Umbilical cord (tissue), 2 donors: ENCODE results near the gene PRDM12. TPM values are rescaled to one million over a fixed set of nuclear protein-coding genes. Genes with fewer than 3 reads are reported as not detected.
A peak's percentile ranks its signal among the peaks of the same experiment; 100 is the strongest.

Experiments
- DNase-seq: peaks from one replicate; pipeline ENCODE4 v3.0.0-alpha.2; 2015; ENCODE audit warnings: low spot score
- total RNA-seq: library from RNA; depleted of rRNA; stranded (reverse); fragments of >200 nt; gene quantifications from one replicate; pipeline ENCODE4 v1.2.3, GENCODE V29; 2014; ENCODE audit warnings: low replicate concordance; ENCODE audit not compliant: insufficient read depth

The PRDM12 gene
- total RNA-seq, 1 donor from 2014 or later = not detected

DNA sequence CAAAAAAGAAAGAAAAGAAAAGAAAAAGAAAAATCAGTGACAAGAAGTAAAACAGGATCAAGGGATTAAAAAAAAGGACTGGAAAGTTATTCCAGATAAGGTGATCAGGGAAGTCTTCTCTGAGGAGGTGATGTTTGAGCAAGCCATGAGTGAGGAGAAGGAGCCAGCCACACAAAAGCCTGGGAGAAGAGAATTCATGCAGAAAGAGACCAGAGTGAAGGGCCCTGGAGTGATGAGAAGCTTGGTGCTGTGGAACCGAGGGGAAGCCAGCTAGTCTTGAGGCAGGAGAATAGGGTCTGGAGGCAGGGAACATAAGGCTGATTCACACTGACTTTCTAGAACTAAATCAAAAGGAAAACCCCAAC is 25.2 kb downstream of the PRDM12 start:
- no peak for DNase-seq

- peak; percentile 89 for DNase-seq
Measured at GRCh38 chr9:130689937-130690700, 25.7 kb downstream of the PRDM12 start.

DNA sequence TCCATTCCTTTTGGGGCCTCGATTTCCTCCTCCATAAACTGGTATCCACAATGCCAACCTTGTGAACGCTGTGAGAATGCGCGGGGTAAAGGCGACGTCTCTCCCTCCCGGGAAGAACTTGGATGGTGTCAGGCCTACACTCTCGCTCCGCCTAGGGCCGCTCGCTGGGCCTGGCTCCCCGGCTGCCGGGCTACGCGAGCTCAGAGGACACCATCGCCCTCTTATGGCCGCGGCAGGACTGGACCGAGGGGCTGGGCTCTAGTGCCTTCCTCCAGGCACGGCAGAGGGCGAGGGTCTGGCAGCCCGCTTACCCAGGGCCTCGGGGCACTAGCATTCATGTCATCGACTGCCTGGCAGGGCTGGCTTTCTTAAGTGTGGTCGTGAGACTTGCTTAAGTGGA is 27.9 kb downstream of the PRDM12 start:
- DNase-seq = peak; percentile 54

DNA sequence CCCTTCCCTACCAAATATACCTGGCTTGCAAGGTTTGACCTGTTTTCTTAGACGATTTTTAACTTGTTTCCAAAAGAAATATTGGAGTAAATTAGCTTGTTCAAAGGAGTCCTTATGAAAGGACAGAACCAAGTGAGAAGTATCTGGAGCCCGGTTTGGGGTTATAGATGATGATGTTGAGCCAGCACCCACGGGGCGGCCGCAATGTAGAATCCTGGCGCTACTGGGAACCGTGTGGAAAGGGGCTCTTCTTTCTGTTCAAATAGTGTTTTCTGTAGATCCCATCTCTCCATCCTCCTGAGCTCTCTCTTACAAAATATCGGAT is 28.7 kb downstream of the PRDM12 start:
- no peak for DNase-seq

- DNase-seq = peak; percentile 99
Measured at GRCh38 chr9:130693426-130694191, 29.2 kb downstream of the PRDM12 start, which contains the start of gene EXOSC2. Gene EXOSC2 (plus strand): TSS chr9:130693780. CDS start chr9:130693792, 12 bp downstream.

DNA sequence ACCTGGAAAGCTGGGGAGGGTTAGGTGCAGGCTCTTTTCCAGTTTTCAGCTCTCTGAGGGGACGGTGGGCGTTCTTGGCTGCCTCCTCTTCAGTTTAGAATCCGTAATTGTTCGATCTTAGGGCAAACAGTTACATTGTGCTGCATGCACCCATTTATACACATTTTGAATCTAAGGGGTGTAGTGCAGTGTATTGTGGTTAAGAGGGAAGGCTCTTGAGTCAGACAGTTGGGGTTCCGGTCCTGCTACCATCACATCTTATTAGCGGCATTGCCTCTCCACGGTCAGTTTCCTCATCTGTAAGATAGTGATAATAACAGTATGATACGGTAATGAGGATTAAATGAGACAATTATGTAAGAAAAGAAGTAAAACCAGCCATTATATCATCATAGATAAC is 29.8 kb downstream of the PRDM12 start:
- no peak for DNase-seq

- DNase-seq = no peak
Measured at GRCh38 chr9:130696139-130696650, 31.8 kb downstream of the PRDM12 start.

- no peak for DNase-seq
Measured at GRCh38 chr9:130696996-130697395, 32.6 kb downstream of the PRDM12 start.

GRCh38 chr9:130698514-130698913 is 34.1 kb downstream of the PRDM12 start:
- no peak for DNase-seq

- no peak for DNase-seq
Measured at GRCh38 chr9:130699047-130699446, 34.7 kb downstream of the PRDM12 start.

GRCh38 chr9:130701059-130702022 is 36.9 kb downstream of the PRDM12 start:
- DNase-seq = peak; percentile 59

GRCh38 chr9:130703501-130703900 is 39.1 kb downstream of the PRDM12 start:
- DNase-seq = no peak

- peak; percentile 66 for DNase-seq
Measured at GRCh38 chr9:130707225-130707976, 43.0 kb downstream of the PRDM12 start.

GRCh38 chr9:130710822-130711352 is 46.5 kb downstream of the PRDM12 start:
- no peak for DNase-seq

DNA sequence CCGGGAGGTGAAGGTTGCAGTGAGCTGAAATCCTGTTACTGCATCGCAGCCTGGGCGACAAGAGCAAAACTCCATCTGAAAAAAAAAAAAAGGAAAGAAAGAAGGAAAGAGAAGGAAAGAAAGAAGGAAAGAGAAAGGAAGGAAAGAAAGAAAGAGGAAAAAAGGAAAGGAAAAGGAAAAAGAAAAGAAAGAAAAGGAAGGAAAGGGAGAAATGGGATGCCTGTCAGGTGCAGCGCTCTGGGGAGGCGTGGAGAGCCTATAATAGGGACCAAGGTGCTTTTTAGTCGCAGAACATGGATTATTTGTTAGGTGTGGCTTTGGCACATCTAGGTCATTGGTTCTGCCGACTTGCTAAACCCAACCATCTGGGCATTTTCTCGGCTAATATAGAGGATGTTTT is 47.1 kb downstream of the PRDM12 start:
- no peak for DNase-seq

- DNase-seq = peak; percentile 99
Measured at GRCh38 chr9:130712564-130713285, 48.3 kb downstream of the PRDM12 start.

GRCh38 chr9:130713286-130713960 is 49.0 kb downstream of the PRDM12 start:
- DNase-seq = peak; percentile 66

DNA sequence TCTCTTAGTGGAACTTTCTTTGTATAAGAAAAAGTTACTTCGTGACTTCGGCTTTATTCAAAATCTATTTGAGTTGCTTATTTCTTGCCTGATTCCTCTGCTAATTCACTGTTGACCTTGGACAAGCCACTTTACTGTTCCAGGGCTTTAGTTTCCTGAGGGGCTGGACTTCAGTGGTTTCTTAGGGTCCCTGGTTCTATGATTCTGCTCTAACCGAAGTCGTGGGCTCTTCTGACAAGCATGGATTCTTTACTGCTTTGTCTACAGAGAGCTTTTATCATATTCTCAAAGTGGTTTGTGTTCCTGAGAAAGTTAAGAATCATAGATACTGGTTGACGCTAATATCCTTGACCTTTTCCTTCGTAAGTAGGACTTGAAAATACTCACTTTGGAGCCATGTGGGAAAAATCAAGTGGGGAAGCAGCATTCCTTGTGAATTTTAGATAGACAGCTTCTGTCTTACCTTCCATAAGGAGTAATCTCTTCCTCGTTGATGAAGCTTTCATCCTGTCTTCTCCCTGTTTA is 50.3 kb downstream of the PRDM12 start:
- DNase-seq = no peak

DNA sequence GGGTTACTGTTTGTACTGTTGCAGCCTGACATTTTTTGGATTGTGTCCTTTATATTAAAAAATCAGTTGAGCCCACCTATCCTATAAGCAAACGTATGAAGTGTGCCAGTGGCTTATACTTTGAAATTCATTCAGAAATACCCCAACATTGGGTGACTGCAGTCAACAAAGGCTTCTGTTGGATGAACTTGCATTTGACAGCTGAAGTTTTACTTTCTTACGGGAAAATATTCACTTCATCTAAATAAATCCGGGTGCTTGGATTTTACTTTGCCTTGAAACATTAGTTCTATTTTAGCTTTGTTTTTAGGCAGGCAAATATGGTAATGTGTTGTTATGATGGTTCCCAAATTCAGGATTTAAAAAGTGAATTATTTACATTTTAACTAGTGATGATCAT is 50.9 kb downstream of the PRDM12 start:
- DNase-seq = no peak
